ENCODE data around the gene MC3R.

MC3R gene

DNA sequence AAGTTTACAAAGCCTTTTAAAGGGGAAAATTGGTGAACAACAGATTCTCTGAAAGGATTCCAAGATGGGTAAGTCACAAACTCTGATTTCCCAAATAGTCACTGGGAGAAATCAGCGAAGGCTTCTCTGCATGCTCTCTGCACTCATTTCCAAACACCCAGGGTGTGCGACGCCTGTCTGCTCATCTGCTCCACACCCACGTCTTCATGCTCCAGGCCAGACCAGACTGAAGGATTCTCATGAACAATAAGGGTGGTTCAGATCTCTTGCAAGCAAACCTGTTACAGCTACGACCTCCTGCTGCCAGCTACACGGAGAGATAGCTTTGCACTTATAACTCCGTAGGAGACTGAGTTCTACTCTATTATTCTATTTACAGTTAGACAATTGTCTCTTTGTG is 1.4 kb downstream of the MC3R start:
- no peak for DNase-seq (ENCODE audit: low spot score)

DNA sequence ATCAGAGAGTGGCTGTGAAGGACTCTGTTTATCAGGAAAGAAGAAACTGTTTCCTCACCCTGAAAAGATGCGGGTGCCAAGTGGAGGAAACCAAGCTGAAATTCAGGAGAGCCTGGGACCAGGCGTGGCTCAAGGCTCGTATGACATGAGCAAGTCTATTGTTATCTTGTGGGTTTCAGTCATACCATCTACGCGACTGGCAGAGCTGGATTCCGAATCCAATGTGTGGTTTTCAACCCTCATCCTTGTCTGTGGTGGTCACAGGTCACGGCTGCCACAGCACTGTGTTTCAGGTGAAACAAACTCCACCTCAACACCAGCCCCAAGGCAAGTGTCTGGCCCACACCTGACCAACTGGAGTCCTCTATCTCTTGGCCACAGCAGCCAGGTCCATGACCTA is 9.1 kb downstream of the MC3R start:
- no peak for DNase-seq (ENCODE audit: low spot score)

DNA sequence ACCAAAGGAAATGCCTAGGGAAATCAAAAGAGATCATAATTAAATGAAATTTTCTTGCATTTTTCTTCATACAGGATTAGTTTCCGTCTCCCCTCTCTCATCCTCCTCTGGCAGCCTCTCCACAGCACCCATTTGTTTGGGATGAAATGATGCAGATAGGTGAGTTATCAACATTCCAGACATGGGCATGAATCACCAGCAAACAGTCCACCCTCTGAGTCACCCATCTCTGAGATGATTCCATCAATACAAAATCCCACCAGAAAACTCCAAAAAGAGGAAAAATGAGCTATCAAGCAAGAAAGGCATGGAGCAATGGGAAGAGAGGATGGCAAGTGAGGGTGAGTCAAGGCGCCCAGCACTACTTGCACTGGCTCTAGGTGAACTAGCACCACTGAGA is 11.4 kb downstream of the MC3R start:
- DNase-seq (ENCODE audit: low spot score): no peak

DNA sequence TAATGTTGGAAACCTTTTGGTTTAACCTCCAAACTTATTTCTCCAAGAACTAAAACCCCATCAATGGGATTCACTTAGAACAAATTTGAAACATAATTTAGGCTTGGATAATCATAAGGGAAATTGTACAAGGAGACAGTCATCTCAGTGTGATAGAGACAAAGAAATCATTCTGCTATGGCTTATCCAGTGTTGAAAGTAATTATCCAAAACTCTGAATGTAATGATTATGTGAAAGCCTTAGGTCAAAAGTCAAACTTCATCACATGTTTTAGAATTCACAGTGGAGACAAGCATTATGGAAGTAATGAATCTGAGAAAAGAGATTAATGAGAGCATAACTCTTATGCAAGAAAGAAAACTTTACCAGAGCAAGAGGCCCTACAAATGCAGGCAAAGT is 20.0 kb downstream of the MC3R start:
- DNase-seq (ENCODE audit: low spot score): no peak

DNA sequence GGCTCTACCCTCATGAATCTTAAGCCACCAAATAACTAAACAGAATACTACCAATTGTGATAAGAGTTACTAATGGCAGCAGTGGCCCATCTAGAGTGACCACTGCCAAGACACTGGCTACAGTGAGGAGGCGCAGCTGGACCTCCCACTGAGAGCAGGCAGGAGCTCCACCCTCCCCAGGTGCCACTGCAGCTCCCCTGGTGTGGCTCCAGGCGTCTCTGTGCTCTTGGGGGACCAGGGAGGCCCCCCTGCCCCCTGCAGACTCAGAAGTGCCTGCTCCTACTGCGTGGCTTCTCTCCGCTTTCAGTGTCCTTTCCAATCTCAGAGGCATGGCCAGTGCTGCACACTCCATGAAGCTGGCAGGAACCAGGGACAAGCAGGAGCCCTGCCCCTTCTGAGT is 23.4 kb downstream of the MC3R start:
- no peak for DNase-seq (ENCODE audit: low spot score)

DNA sequence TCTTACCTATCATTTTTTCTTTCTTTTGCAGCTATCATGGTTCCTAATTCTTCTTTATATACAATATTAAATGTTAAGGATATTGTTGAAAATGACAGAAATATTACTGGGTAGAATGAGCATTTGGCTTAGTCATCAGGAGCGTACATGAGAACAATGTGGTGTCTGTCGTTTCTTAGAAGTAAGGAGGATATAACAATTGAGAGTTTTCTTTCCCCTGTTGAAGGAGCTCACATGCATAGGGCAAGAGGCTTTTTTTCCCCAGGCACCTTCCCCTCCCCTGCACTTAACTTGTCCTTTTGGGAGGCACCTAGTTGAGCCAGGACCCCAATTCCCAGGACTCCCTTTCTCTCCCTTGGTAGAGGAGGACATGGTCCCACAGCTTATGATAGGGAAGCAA is 25.0 kb downstream of the MC3R start:
- DNase-seq (ENCODE audit: low spot score): no peak

DNA sequence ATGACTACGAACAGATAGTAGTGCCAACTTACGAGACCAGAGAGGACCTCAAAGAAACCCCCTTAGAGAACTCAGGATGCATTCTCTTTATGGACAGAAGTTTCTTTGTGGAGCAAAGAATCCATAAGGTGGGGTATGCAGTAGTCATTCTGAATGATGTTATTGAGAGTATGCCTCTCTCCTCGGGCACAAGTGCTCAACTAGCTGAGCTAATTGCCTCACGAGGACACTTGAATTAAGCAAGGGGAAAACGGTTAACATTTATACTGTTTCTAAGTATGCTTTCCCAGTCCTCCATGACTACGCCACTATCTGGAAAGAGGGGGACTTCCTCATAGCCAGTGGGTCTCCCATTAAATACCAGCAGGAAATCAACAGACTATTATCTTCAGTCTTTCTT is 25.6 kb downstream of the MC3R start:
- no peak for DNase-seq (ENCODE audit: low spot score)

DNA sequence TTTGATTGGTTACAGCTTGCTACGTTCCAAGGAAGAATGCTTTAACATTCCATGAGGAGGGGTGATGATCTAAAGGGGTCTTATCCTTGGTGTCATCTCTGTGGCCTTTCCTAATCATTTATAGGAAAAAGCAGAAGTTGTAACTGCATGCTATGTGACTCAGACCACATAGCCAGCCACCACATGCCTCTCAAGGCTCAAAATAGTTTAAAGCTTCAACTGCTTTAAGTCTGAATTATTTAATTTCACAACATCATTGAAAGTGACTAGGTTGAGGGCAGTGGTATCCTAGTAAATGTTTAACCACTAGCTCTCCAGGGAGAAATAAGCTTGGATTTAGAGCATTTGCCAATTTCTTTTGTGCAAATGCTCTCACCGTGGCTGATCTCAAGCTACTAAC is 29.7 kb downstream of the MC3R start:
- DNase-seq (ENCODE audit: low spot score): no peak

DNA sequence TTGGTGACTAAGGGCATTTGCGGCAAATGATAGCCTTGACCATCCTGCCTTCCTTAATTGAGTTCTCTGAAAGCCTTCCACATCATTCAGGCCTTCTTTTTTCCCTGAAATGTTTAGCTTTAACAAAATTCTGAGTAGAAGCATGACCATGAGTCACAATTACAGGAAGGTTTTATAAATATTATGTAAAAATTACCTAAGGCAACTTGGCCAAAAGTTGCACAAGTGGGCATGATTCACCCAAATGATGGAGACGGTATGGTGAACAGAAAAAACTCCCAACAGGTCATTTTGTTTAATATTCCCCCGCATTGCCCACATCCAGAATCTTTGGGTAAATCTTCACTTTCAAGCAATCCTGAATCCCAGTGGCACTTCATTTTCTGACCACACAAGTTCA is 37.0 kb downstream of the MC3R start:
- DNase-seq (ENCODE audit: low spot score): no peak

DNA sequence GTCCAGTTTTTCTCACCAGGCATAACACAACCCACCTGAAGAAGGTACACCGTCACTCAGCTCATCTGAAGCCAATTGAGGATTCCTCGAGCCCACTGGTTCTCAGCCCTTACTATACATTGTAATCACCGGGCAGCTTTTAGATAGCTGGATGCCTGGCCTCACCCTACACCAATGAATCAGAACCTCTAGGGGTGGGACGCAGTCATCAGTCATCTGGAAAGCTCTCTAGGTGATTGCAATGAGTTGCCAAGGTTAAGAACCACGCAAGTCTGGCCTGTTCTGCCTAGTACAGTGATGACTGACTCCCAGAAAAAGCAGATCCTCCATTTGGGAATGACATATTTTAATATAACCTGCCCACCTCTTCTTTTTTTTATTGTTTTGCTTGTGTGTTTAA is 41.1 kb downstream of the MC3R start:
- DNase-seq (ENCODE audit: low spot score): no peak

DNA sequence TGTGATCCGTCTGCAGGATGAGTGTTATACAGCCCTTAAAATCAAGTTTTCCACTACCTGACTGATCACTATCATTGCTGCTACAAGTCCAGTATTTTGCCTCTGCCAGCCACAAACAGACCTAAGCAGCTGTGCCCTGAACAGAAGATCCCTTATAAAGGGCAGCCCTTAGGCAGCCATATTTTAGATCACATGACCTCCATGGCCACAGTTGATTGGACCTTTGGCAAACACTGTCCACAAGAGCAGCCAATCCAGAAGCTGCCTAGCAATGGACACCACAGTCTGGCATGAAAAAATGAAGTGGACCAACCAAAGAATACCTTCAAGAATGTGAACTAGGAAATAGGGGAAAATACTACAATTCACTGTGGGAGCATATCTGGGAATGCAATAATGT is 50.8 kb downstream of the MC3R start:
- no peak for DNase-seq (ENCODE audit: low spot score)
